Measurements from ENCODE around the gene GPR158. TPM values are rescaled to one million over a fixed set of nuclear protein-coding genes. Genes with fewer than 3 reads are reported as not detected.

Gene GPR158
- total and polyA plus RNA-seq, 11 donors: 0.05 TPM; not detected in 9

- 79 to 88% (median 83%) methylated on average over 5 of the region's 5 CpGs for WGBS, 4 donors
- intact Hi-C loops (cut with DNase I): no loop called here
- H3K4me3 ChIP-seq: no peak overlapping the region
- H3K9me3 ChIP-seq: no peaks in the 10 kb centered on the region
- TF ChIP-seq, protein P1, sequence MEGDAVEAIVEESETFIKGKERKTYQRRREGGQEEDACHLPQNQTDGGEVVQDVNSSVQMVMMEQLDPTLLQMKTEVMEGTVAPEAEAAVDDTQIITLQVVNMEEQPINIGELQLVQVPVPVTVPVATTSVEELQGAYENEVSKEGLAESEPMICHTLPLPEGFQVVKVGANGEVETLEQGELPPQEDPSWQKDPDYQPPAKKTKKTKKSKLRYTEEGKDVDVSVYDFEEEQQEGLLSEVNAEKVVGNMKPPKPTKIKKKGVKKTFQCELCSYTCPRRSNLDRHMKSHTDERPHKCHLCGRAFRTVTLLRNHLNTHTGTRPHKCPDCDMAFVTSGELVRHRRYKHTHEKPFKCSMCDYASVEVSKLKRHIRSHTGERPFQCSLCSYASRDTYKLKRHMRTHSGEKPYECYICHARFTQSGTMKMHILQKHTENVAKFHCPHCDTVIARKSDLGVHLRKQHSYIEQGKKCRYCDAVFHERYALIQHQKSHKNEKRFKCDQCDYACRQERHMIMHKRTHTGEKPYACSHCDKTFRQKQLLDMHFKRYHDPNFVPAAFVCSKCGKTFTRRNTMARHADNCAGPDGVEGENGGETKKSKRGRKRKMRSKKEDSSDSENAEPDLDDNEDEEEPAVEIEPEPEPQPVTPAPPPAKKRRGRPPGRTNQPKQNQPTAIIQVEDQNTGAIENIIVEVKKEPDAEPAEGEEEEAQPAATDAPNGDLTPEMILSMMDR (IDR thresholded peaks at IDR 0.05): no peak
- TF ChIP-seq POLR2A (IDR thresholded peaks at IDR 0.05): no peak
- no peak overlapping the region for H3K27ac ChIP-seq
- no peaks in the 10 kb centered on the region for H3K4me1 ChIP-seq
- ATAC-seq (no peak), DNase-seq (no peak)
- H3K36me3 ChIP-seq: no peaks in the 10 kb centered on the region
- no peaks in the 10 kb centered on the region for H3K27me3 ChIP-seq
Observed at GRCh38 chr10:25261558-25261957, 86.8 kb downstream of the GPR158 start.

- no peak for ATAC-seq
- 27 to 44% (median 38%) methylated on average over 1 of the region's 1 CpG for WGBS, 4 donors
- TF ChIP-seq POLR2A (IDR thresholded peaks at IDR 0.05): no peak
- TF ChIP-seq, protein P1 (IDR thresholded peaks at IDR 0.05): no peak
- no peak for DNase-seq
- Histone ChIP-seq H3K9me3 (no peaks in the 10 kb centered on the region), H3K36me3 (no peaks in the 10 kb centered on the region), H3K27ac (no peak overlapping the region), H3K4me3 (no peak overlapping the region), H3K4me1 (no peaks in the 10 kb centered on the region), H3K27me3 (no peaks in the 10 kb centered on the region)
- intact Hi-C loops (cut with DNase I): no loop called here
Observed at GRCh38 chr10:25263931-25264330, 89.1 kb downstream of the GPR158 start.

- TF ChIP-seq, protein P1 (IDR thresholded peaks at IDR 0.05): no peak
- TF ChIP-seq POLR2A (IDR thresholded peaks at IDR 0.05): no peak
- Histone ChIP-seq H3K36me3 (no peaks in the 10 kb centered on the region), H3K9me3 (peaks cover 0 to 38% (median 22%) of the 10 kb centered on the region in 12 donors), H3K27me3 (no peaks in the 10 kb centered on the region), H3K27ac (no peak overlapping the region), H3K4me3 (no peak overlapping the region), H3K4me1 (no peaks in the 10 kb centered on the region)
- no peak for ATAC-seq
- WGBS, 4 donors: 87 to 97% (median 93%) methylated on average over 1 of the region's 1 CpG
- DNase-seq: no peak
- intact Hi-C loops (cut with DNase I): no loop called here
Observed at GRCh38 chr10:25278180-25278579, 103.4 kb downstream of the GPR158 start.

DNA sequence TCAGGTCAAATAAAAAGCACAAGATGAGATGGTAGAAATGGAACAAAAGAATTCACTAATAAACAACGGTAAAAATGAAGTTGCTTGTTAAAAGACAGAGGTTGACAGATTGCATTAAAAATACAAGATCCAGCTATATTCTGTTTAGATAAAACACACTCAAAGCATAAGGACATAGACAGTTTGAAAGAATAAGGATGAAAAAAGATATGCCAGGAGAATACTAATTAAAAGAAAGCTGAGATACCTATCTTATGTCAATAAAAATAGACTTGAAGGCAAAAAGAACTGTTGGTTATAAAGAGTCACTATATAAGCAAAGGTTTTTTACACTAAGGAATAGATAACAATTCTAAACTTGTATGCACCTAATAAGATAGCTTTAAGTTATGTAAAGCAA is 105.3 kb downstream of the GPR158 start:
- TF ChIP-seq POLR2A (IDR thresholded peaks at IDR 0.05): no peak
- TF ChIP-seq, protein P1 (IDR thresholded peaks at IDR 0.05): no peak
- H3K36me3 ChIP-seq: no peaks in the 10 kb centered on the region
- H3K27me3 ChIP-seq: no peaks in the 10 kb centered on the region
- no peak overlapping the region for H3K27ac ChIP-seq
- no peak for ATAC-seq
- H3K9me3 ChIP-seq: peaks cover 0 to 40% (median 24%) of the 10 kb centered on the region in 12 donors
- 95 to 99% (median 97%) methylated on average over 1 of the region's 1 CpG for WGBS, 4 donors
- H3K4me3 ChIP-seq: no peak overlapping the region
- intact Hi-C loops (cut with DNase I): loop anchor here in 1 of 10 donors (10.0 kb wide), 1 partner anchor 55 kb away; no protein-coding TSS in a partner anchor
- DNase-seq: no peak
- no peaks in the 10 kb centered on the region for H3K4me1 ChIP-seq
